ENCODE data around the gene C10orf71. TPM values are rescaled to one million over a fixed set of nuclear protein-coding genes. Genes with fewer than 3 reads are reported as not detected.

C10orf71 gene
- total RNA-seq, 1 experiment from 2014 or later: not detected

DNA sequence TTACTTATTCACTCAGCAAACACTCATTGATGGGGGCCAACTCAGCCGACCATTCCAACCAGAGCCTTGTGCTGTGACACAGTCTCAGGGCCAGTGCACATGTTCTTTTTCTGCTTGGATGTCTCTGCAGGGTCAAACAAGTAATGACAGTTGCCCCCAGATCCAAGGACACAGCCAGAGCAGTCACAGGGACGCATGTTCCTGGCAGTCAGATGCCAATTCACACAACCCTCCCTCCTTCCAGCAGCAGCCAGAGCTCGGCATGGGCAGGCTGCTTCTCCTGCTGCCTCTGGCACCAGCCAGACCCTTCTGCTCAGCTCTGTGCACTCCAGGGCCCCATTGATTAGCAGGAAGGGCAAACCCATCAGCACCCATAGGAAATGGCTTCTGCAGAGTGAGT, 76.6 kb downstream of the C10orf71 start:
- no peaks in the 10 kb centered on the region for H3K4me1 ChIP-seq (ENCODE audit: control insufficient read depth, insufficient read depth, low read length)
- CTCF ChIA-PET: no interaction called here
- H3K36me3 ChIP-seq (ENCODE audit: control insufficient read depth, insufficient read depth, low read length): no peaks in the 10 kb centered on the region
- no peaks in the 10 kb centered on the region for H3K9me3 ChIP-seq (ENCODE audit: control insufficient read depth, insufficient read depth, low read depth, low read length)
- no peak for DNase-seq (ENCODE audit: low read depth, low spot score)
- H3K27me3 ChIP-seq (ENCODE audit: control insufficient read depth, insufficient read depth, low read length): peaks cover 17% of the 10 kb centered on the region
- intact Hi-C loops (cut with micrococcal nuclease; ENCODE audit: unreplicated experiment) (loop anchor here (10.0 kb wide), 1 partner anchor 471 kb away; no protein-coding TSS in a partner anchor), in situ Hi-C loops (cut with HindIII; ENCODE audit: low pct_unique_long_range_greater_than_20kb, low sequenced_read_pairs) (no loop called here)
- POLR2A ChIA-PET: no interaction called here
- H3K27ac ChIP-seq (ENCODE audit: low read length): no peak overlapping the region
- H3K4me3 ChIP-seq (ENCODE audit: low read depth in 2 of 2, low read length in 2 of 2): no peak overlapping the region
- TF ChIP-seq POLR2AphosphoS5 (IDR thresholded peaks at IDR 0.05; ENCODE audit: low read depth, low read length) (no peak), SIN3A (IDR thresholded peaks at IDR 0.05; ENCODE audit: borderline replicate concordance, insufficient read depth, low read depth, low read length) (no peak), TCF7L2 (IDR thresholded peaks at IDR 0.05; ENCODE audit: low read depth, low read length) (no peak)
- TF ChIP-seq, protein P1, sequence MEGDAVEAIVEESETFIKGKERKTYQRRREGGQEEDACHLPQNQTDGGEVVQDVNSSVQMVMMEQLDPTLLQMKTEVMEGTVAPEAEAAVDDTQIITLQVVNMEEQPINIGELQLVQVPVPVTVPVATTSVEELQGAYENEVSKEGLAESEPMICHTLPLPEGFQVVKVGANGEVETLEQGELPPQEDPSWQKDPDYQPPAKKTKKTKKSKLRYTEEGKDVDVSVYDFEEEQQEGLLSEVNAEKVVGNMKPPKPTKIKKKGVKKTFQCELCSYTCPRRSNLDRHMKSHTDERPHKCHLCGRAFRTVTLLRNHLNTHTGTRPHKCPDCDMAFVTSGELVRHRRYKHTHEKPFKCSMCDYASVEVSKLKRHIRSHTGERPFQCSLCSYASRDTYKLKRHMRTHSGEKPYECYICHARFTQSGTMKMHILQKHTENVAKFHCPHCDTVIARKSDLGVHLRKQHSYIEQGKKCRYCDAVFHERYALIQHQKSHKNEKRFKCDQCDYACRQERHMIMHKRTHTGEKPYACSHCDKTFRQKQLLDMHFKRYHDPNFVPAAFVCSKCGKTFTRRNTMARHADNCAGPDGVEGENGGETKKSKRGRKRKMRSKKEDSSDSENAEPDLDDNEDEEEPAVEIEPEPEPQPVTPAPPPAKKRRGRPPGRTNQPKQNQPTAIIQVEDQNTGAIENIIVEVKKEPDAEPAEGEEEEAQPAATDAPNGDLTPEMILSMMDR (IDR thresholded peaks at IDR 0.05): no peak
- TF ChIP-seq, protein P2, sequence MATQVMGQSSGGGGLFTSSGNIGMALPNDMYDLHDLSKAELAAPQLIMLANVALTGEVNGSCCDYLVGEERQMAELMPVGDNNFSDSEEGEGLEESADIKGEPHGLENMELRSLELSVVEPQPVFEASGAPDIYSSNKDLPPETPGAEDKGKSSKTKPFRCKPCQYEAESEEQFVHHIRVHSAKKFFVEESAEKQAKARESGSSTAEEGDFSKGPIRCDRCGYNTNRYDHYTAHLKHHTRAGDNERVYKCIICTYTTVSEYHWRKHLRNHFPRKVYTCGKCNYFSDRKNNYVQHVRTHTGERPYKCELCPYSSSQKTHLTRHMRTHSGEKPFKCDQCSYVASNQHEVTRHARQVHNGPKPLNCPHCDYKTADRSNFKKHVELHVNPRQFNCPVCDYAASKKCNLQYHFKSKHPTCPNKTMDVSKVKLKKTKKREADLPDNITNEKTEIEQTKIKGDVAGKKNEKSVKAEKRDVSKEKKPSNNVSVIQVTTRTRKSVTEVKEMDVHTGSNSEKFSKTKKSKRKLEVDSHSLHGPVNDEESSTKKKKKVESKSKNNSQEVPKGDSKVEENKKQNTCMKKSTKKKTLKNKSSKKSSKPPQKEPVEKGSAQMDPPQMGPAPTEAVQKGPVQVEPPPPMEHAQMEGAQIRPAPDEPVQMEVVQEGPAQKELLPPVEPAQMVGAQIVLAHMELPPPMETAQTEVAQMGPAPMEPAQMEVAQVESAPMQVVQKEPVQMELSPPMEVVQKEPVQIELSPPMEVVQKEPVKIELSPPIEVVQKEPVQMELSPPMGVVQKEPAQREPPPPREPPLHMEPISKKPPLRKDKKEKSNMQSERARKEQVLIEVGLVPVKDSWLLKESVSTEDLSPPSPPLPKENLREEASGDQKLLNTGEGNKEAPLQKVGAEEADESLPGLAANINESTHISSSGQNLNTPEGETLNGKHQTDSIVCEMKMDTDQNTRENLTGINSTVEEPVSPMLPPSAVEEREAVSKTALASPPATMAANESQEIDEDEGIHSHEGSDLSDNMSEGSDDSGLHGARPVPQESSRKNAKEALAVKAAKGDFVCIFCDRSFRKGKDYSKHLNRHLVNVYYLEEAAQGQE (IDR thresholded peaks at IDR 0.05; ENCODE audit: insufficient read depth in 1 of 2, low read depth in 2 of 2, low read length in 1 of 2): no peak
- ATAC-seq: no peak
- BruUV-seq (replicated peaks): no TSS peak

Other genes with a start within 250 kb of the C10orf71 start
- gene VSTM4, start 183.6 kb upstream of the C10orf71 start, total RNA-seq (2021; ENCODE audit: unreplicated experiment): 0.13 TPM
- not detected for gene FAM170B, start 165.1 kb upstream of the C10orf71 start, total RNA-seq (2021; ENCODE audit: unreplicated experiment)
- gene TMEM273, start 110.8 kb upstream of the C10orf71 start, total RNA-seq (2021; ENCODE audit: unreplicated experiment): 0.23 TPM
- gene DRGX, start 96.9 kb downstream of the C10orf71 start, total RNA-seq (2021; ENCODE audit: unreplicated experiment): 0.15 TPM
- gene ERCC6, start 240.0 kb downstream of the C10orf71 start, total RNA-seq (2021; ENCODE audit: unreplicated experiment): 19.1 TPM